Vagina (tissue), 2 donors: ENCODE measurements around the gene CAMKMT.

ENCODE experiments used
- POLR2AphosphoS5 ChIP-seq, 2 donors: sonication (generic); formaldehyde crosslinking; IDR thresholded peaks; one replicate each; pipeline ENCODE4 v1.9.0; 2017; ENCODE audit warnings: antibody characterized with exemption in 2 of 2, mild to moderate bottlenecking in 2 of 2, low read depth in 1 of 2; ENCODE audit not compliant: insufficient read depth in 1 of 2
- TF ChIP-seq, protein P1 (sequence below), 3 experiments: fragments of 450-650 bp in 2 of 3; fragments of 200-600 bp in 1 of 3; sonication (generic) in 1 of 3; IDR thresholded peaks; one replicate each; pipeline ENCODE4 v1.5.1; 2017 to 2019; ENCODE audit warnings: antibody characterized with exemption in 3 of 3, mild to moderate bottlenecking in 2 of 3, moderate library complexity in 2 of 3

DNA sequence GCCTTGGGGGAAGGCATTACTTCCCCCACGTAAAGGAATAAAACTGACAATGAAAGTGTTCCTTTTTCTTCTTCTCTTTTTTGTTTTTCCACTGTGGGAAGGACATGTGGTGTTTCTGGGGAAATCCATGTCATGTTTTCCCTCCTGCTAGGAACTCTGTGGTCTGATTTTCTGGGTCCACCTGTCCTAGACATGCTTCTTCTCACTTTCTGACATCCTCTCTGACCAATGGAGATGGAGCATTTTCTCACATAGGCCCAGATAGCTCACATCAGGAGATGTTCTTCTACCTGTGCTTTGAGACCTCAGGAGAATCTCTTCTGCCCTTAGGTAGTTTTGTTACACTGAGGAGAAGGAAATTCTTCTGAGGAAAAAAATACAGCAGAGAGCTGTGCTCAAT is 327.8 kb downstream of the CAMKMT start:
- TF ChIP-seq, protein P1, sequence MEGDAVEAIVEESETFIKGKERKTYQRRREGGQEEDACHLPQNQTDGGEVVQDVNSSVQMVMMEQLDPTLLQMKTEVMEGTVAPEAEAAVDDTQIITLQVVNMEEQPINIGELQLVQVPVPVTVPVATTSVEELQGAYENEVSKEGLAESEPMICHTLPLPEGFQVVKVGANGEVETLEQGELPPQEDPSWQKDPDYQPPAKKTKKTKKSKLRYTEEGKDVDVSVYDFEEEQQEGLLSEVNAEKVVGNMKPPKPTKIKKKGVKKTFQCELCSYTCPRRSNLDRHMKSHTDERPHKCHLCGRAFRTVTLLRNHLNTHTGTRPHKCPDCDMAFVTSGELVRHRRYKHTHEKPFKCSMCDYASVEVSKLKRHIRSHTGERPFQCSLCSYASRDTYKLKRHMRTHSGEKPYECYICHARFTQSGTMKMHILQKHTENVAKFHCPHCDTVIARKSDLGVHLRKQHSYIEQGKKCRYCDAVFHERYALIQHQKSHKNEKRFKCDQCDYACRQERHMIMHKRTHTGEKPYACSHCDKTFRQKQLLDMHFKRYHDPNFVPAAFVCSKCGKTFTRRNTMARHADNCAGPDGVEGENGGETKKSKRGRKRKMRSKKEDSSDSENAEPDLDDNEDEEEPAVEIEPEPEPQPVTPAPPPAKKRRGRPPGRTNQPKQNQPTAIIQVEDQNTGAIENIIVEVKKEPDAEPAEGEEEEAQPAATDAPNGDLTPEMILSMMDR (IDR thresholded peaks at IDR 0.05), result no peak
- no peak for TF ChIP-seq POLR2AphosphoS5 (IDR thresholded peaks at IDR 0.05; ENCODE audit: insufficient read depth in 1 of 2, low read depth in 1 of 2)
